IPS DF 4.7 (cell line): Measurements from ENCODE around the gene TMC8.

Source experiments
- DNase-seq: peaks from one replicate; pipeline ENCODE4 v3.0.0-alpha.2; 2013; ENCODE audit warnings: low spot score; ENCODE audit errors: extremely low read depth

TMC8 gene

DNA sequence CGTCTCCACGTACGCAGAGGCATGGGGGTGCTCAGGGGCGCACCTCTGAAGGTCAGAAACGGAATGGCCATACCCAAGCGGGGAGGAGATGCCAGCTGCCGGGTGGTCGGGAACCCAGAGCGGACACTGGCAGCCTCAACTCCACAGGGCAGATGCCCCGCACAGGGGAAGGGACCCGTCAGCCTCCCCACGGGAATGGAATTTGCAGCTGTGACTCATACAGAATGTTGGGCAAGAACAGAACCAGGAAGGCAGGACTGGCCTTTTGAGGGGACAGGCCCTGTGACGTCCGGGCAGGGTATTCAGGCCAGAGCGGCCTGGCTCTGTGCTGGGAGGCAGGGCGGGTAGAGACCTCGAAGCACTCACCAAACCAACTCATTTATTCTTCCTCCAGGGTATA lies 48.8 kb downstream of the TMC8 start:
- DNase-seq: no peak

DNA sequence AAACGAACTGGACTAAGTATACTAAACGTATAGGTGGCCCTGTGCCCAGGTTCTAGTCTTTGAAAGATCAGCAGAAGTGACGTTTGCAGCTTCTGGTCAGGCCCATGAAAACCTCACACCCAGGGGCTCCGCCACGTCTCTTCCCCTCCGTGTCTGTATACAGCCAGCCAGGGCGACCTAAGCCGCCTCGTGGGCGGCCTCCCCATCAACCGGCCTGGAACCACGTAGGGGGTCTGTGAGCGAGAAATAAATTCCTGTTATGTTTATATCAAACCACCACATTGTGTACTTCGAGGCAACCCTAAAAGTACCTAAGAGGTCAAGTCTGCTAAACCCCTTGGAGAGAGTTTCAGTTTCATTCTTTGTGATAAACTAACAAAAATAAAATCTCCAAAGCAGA lies 49.5 kb downstream of the TMC8 start:
- DNase-seq: no peak

DNA sequence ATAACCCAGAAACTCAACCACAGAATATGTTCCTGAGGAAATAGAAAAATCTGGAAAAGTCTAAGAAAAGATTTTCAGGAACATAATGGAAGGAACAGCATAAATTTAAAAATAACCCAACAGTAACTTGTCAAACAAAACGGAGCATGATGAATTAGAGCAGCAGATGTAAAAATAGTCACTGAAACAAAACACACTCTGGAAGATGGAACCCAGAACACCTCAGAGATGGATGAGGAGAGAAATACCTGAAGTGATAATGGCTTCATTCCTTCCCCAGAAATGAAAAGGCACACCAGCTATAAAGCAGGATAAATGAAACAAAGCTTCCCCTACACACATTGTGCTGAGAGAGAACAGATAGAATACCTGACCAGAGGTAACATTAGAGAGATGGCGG lies 49.9 kb downstream of the TMC8 start:
- no peak for DNase-seq

DNA sequence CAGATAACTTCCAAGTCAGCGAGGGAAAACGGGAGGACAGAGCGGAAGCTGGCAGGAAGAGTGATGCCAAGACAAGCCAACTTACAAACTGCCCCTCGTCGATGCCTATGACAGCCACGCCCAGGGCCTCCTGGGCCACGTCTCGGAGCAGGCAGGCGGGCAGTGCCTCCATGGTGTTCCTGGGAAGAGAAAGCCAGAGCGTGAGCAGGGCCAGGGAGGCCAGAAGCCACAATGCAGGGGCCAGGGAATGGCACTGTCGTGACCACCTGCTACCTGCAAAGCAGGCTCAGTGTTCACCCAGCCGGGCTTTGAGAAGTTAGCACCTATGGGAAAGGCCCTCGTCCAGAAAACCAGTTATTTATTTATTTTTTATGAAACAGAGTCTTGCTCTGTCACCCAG lies 51.9 kb downstream of the TMC8 start:
- DNase-seq: no peak

DNA sequence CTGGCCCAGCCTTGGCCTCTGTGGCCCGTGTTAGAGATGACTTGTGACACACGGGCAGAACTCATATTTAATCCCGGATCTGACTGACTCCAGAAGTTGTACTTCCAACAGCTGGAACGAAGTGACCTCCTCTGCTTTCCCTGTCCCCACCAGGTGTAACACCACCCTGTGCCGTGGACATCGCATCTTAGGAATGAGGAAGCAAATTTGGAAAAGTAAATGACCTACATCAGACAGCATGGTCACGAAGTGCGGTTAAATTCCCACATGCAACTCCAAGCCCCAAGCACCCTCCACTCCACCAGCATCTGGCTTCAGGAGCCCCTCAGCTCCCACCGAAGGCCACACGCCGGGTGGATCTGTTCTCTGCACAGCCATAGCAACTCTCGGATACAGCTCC lies 53.3 kb downstream of the TMC8 start:
- no peak for DNase-seq

DNA sequence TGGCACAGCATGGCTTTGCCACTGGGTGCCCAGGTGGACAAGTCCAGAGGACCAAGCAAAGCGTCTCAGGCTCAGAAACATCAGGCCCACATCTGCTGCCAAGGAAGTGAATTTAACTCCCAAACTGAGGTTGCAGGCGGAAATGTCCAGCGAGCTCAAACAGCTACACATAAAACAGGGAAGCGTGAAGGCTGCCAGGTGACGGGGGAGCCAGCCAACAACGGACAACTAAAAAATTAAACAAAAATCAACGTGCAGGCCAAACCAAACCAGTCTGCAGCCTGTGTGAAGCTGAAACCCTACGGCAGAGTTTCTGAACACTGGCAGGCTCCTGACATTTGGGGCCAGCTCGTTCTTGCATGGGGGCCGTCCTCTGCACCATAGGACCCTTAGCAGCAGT lies 53.8 kb downstream of the TMC8 start:
- no peak for DNase-seq

DNA sequence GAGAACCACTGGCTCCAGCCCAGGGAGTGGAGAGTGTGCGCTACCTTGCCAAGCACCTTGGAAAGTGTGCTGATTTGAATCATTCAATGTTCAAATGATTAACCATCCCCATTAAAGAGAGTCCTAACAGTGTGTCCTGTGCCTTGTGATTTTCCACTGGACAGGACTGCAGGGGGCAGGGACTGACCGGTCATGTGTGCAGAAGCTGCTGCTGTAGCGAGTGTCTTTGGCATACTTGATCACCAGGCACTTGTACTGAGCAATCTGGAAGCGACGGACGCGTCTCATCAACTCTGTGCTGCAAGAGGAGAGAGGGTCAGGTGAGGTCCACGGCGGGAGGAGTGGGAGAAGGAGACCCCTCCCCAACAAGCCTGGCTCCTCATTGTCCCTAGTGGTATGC lies 54.3 kb downstream of the TMC8 start:
- no peak for DNase-seq

DNA sequence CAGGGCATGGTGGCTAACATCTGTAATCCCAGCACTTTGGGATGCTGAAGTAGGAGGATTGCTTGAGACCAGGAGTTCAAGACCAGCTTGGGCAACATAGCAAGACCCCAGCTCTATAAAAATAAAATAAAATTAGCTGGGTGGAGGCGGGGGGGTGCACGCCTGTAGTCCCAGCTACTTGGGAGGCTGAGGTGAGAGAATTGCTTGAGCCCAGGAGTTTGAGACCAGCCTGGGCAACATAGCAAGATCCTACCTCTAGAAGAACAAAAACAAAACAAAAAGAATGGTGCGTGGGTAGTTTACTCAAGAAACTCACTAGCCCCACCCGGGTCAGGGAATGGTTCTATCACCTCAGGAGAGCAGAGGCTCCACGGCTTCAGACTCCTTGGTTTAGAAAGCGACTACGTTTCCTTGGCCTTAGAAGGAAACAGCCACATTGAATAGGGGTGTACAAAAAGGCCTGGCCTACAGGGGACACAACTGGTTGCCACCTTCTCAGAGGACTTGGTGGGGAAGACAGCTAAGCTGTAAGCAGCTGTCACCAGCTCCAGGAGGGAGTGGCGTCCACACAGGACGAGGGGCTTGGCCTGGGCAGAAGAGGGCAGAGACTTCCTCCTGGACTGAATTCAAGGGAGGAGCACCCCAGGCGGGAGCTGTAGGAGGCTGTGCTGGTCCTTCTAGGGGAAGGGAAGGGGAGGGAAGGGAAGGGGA lies 55.6 kb downstream of the TMC8 start:
- DNase-seq: no peak

DNA sequence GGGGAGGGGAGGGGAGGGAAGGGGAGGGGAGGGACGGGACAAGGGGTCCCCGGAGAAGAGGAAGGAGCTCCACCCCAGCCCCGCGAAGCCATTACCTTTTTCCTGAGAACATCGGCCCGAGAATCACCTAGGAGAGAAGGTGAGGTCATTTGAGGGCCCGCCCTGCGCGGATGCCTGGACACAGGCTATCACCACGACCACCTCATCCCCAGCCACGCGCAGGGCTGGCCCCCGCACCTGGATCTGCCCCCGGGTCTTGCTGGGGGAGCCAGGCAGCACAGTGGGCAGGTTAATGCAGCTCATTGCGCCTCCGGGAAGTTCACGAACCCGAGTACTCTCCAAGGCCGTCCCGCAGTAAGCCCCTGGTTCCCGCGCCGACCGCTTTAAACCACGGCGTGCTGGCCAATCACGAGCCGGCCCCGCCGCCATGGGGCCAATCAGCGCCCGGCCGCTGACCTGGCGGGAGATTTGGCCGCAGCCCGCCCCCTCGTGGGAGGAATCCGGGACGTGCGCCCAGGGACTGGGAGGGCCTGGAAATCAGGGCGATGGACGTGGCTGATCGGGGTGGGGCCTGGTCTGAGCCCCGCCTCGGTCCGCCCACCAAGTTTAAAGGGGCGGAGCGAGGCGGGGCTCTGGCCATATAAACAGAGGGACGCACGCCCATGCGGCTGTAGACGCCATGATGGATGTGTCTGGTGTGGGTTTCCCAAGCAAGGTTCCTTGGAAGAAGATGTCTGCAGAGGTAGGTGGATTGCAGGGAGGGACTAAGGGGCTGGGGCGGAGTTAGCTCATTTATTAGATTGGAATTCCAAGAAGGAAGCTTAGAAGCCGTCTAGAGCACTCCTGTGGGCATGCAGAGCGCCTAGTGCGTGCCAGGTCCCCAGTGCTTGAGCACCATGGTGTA lies 56.4 kb downstream of the TMC8 start, which contains the start of the genes AFMID and TK1:
Gene AFMID, plus strand, starts transcription at position 671 of the 904 bp plus-strand sequence. Its CDS starts 9 bp downstream, at position 680.
Gene TK1, minus strand, starts transcription at position 361 of the 904 bp plus-strand sequence. Its CDS starts 58 bp downstream, at position 303.
- DNase-seq: peak; percentile 86
